Uterus (tissue), 2 donors: Measurements from ENCODE around the gene SLTM.

Experiments
- POLR2A ChIP-seq, 2 donors: fragments of 450-650 bp; IDR thresholded peaks; one replicate each; pipeline ENCODE4 v1.6.1; 2016; ENCODE audit warnings: antibody characterized with exemption in 2 of 2, mild to moderate bottlenecking in 1 of 2, moderate library complexity in 1 of 2
- TF ChIP-seq, protein P1 (sequence below), 4 experiments: fragments of 200-600 bp in 2 of 4; fragments of 450-650 bp in 2 of 4; sonication (generic) in 2 of 4; IDR thresholded peaks; one replicate each; pipeline ENCODE4 v1.5.1; 2016 to 2019; ENCODE audit warnings: antibody characterized with exemption in 4 of 4, mild to moderate bottlenecking in 2 of 4, moderate library complexity in 1 of 4

DNA sequence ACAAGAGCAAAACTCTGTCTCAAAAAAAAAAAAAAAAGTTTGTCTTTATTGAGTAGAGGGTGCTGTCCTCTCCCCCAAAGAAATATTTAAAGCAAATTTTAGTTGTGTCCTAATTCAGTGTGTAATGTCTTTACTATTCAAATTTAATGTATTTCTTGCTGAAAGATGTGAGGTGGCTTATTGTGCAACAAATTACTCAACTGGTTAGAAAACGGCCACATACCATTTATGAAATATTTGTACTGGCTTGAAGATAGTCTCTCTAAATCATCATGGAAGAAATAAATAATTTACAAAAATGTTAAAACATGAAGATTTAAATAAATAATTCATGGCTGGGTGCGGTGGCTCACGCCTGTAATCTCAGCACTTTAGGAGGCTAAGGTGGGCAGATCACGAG, 63.0 kb downstream of the SLTM start:
- TF ChIP-seq, protein P1, sequence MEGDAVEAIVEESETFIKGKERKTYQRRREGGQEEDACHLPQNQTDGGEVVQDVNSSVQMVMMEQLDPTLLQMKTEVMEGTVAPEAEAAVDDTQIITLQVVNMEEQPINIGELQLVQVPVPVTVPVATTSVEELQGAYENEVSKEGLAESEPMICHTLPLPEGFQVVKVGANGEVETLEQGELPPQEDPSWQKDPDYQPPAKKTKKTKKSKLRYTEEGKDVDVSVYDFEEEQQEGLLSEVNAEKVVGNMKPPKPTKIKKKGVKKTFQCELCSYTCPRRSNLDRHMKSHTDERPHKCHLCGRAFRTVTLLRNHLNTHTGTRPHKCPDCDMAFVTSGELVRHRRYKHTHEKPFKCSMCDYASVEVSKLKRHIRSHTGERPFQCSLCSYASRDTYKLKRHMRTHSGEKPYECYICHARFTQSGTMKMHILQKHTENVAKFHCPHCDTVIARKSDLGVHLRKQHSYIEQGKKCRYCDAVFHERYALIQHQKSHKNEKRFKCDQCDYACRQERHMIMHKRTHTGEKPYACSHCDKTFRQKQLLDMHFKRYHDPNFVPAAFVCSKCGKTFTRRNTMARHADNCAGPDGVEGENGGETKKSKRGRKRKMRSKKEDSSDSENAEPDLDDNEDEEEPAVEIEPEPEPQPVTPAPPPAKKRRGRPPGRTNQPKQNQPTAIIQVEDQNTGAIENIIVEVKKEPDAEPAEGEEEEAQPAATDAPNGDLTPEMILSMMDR (IDR thresholded peaks at IDR 0.05) = no peak
- TF ChIP-seq POLR2A (IDR thresholded peaks at IDR 0.05) = no peak
